Brain pericyte (primary cell): Measurements from ENCODE around the gene POU2F1.

Source experiments
- DNase-seq: peaks from one replicate; pipeline ENCODE4 v3.0.0-alpha.2; 2012; ENCODE audit warnings: low read depth, low spot score

Gene POU2F1

GRCh38 chr1:167419245-167419644 is 198.6 kb downstream of the POU2F1 start:
- no peak for DNase-seq

GRCh38 chr1:167420510-167420909 is 199.8 kb downstream of the POU2F1 start:
- DNase-seq: no peak

GRCh38 chr1:167423684-167424619 is 203.3 kb downstream of the POU2F1 start:
- no peak for DNase-seq

GRCh38 chr1:167425482-167425881 is 204.8 kb downstream of the POU2F1 start:
- no peak for DNase-seq

GRCh38 chr1:167426716-167427115 is 206.0 kb downstream of the POU2F1 start:
- DNase-seq: no peak

- DNase-seq: no peak
These were observed 207.2 kb downstream of the POU2F1 start for GRCh38 chr1:167427848-167428247.

GRCh38 chr1:167428395-167428794 is 207.7 kb downstream of the POU2F1 start:
- no peak for DNase-seq

- no peak for DNase-seq
These were observed 208.9 kb downstream of the POU2F1 start for GRCh38 chr1:167429612-167430011.

GRCh38 chr1:167430134-167430848 is 209.6 kb downstream of the POU2F1 start:
- DNase-seq: no peak

- DNase-seq: no peak
These were observed 210.2 kb downstream of the POU2F1 start for GRCh38 chr1:167430849-167431242.

- no peak for DNase-seq
These were observed 210.7 kb downstream of the POU2F1 start for GRCh38 chr1:167431261-167431908.

GRCh38 chr1:167431909-167432650 is 211.4 kb downstream of the POU2F1 start:
- no peak for DNase-seq

GRCh38 chr1:167432780-167433179 is 212.1 kb downstream of the POU2F1 start:
- no peak for DNase-seq

GRCh38 chr1:167433884-167434283 is 213.2 kb downstream of the POU2F1 start:
- DNase-seq: no peak

GRCh38 chr1:167434306-167434705 is 213.6 kb downstream of the POU2F1 start:
- DNase-seq: no peak

GRCh38 chr1:167435484-167435883 is 214.8 kb downstream of the POU2F1 start:
- DNase-seq: no peak

- DNase-seq: no peak
These were observed 217.8 kb downstream of the POU2F1 start for GRCh38 chr1:167438171-167439138.

- no peak for DNase-seq
These were observed 218.8 kb downstream of the POU2F1 start for GRCh38 chr1:167439301-167439988.

- no peak for DNase-seq
These were observed 219.7 kb downstream of the POU2F1 start for GRCh38 chr1:167440345-167440744.

- DNase-seq: no peak
These were observed 220.1 kb downstream of the POU2F1 start for GRCh38 chr1:167440776-167441175.
